Psoas muscle (tissue), 8 donors: ENCODE results near the gene PRIM2. TPM values are rescaled to one million over a fixed set of nuclear protein-coding genes. Genes with fewer than 3 reads are reported as not detected.
A peak's percentile ranks its signal among the peaks of the same experiment; 100 is the strongest.
"Not testable (repeated sequence)": the region's sequence is repeated elsewhere in the genome, so short reads cannot be mapped to it uniquely, and the experiment has no call there.

Source experiments
- ATAC-seq, 4 donors: fragments of 200-7000 bp; cut with Tn5 transposase; one replicate each; pipeline ENCODE4 v1.9.1; 2020; ENCODE audit warnings: moderate library complexity in 3 of 4, mild to moderate bottlenecking in 2 of 4
- DNase-seq, 2 donors: peaks; one replicate each; pipeline ENCODE4 v3.0.0-alpha.2; 2020
- H3K27ac ChIP-seq: fragments of 200-600 bp; one replicate; pipeline ENCODE4 v1.8.0; 2022
- H3K27me3 ChIP-seq, 3 donors: fragments of 200-600 bp in 1 of 3; one replicate each; pipeline versions ENCODE4 v1.6.1 to v1.8.0; 2013 to 2022; ENCODE audit warnings: low read length in 2 of 3, mild to moderate bottlenecking in 2 of 3, moderate library complexity in 1 of 3; ENCODE audit not compliant: insufficient read depth in 3 of 3
- H3K36me3 ChIP-seq, 2 donors: fragments of 200-600 bp in 1 of 2; one replicate each; pipeline versions ENCODE4 v1.6.1 to v1.8.0; 2013 to 2022; ENCODE audit warnings: low read depth in 1 of 2, mild to moderate bottlenecking in 1 of 2, moderate library complexity in 1 of 2; ENCODE audit not compliant: insufficient read depth in 1 of 2
- H3K4me1 ChIP-seq: fragments of 200-600 bp; one replicate; pipeline ENCODE4 v1.8.0; 2022
- H3K4me3 ChIP-seq: fragments of 200-600 bp; one replicate; pipeline ENCODE4 v1.8.0; 2022; ENCODE audit warnings: mild to moderate bottlenecking
- H3K9me3 ChIP-seq: fragments of 200-600 bp; one replicate; pipeline ENCODE4 v1.8.0; 2022
- WGBS, 3 donors: extraction: QIAGEN DNeasy Blood & Tissue Kit; methylation state at CpG; one replicate each; pipeline versions ENCODE4 v1.1.6 to v1.1.7; 2013; 5-methylcytosine and 5-hydroxymethylcytosine counted together
- intact Hi-C, 2 donors: fragments of 100-400 bp; cut with DNase I; formaldehyde crosslinking; loops; one replicate each; pipeline versions ENCODE4 v1.11.0 to v1.14.2; 2022
- polyA plus RNA-seq, 3 donors: library from polyadenylated mRNA; stranded (reverse); fragments of 200-250 nt; gene quantifications; one replicate each; pipeline ENCODE4 v1.2.3, GENCODE V29; 2013
- total RNA-seq, 4 donors: library from RNA; stranded (reverse); fragmentation: NEBNext Ultra II Directional in 2 of 4; extraction: Animal tissue kit (Norgen Biotek cat#: 25700) in 2 of 4; gene quantifications; one replicate each; pipeline versions ENCODE4 v1.2.1 to v1.2.4, GENCODE V29; 2021 to 2023
- TF ChIP-seq, protein P1 (sequence below): fragments of 200-600 bp; IDR thresholded peaks from one replicate; pipeline ENCODE4 v1.8.0; 2022; ENCODE audit warnings: antibody characterized with exemption
- donor health status: healthy with polysubstance abuse.
- donor health status: DM: no; HTN: no; CAD: no; lungs with moderate emphysema.
- donor health status: Bipolar disorder and iron deficiency.
- donor health status: healthy.
- donor health status: DM: yes; HTN: yes; CAD: no.
- donor health status: DM: no; HTN: no; CAD: no.
- donor health status: DM: no; HTN: no; CAD: no.
- donor health status: DM: yes; HTN: yes; CAD: no.

The PRIM2 gene
- total and polyA plus RNA-seq, 7 donors: 1.7 to 5.9 (median 2.5) TPM

GRCh38 chr6:57310095-57310816, 7.2 kb upstream of the PRIM2 start:
- DNase-seq, H3K4me3 ChIP-seq, H3K27me3 ChIP-seq, H3K27ac ChIP-seq, H3K36me3 ChIP-seq, H3K4me1 ChIP-seq, ATAC-seq, H3K9me3 ChIP-seq: not testable (repeated sequence)
- intact Hi-C loops: loop anchor here in 1 of 2 donors (10.0 kb wide), 3 partner anchors 135 to 265 kb away; partner anchors contain the start of genes BAG2, KIAA1586 and ZNF451
- WGBS, 3 donors: 90 to 95% (median 91%) methylated on average over 21 of the region's 21 CpGs

- Histone ChIP-seq H3K4me1 (no peaks in the 10 kb centered on the region), H3K4me3 (no peak overlapping the region), H3K36me3 (no peaks in the 10 kb centered on the region), H3K27ac (no peak overlapping the region), H3K9me3 (no peaks in the 10 kb centered on the region), H3K27me3 (no peaks in the 10 kb centered on the region)
- TF ChIP-seq, protein P1, sequence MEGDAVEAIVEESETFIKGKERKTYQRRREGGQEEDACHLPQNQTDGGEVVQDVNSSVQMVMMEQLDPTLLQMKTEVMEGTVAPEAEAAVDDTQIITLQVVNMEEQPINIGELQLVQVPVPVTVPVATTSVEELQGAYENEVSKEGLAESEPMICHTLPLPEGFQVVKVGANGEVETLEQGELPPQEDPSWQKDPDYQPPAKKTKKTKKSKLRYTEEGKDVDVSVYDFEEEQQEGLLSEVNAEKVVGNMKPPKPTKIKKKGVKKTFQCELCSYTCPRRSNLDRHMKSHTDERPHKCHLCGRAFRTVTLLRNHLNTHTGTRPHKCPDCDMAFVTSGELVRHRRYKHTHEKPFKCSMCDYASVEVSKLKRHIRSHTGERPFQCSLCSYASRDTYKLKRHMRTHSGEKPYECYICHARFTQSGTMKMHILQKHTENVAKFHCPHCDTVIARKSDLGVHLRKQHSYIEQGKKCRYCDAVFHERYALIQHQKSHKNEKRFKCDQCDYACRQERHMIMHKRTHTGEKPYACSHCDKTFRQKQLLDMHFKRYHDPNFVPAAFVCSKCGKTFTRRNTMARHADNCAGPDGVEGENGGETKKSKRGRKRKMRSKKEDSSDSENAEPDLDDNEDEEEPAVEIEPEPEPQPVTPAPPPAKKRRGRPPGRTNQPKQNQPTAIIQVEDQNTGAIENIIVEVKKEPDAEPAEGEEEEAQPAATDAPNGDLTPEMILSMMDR: no peak
- intact Hi-C loops: loop anchor here in 1 of 2 donors (10.0 kb wide), 3 partner anchors 136 to 266 kb away; partner anchors contain the start of genes BAG2, KIAA1586 and ZNF451
- DNase-seq (no peak), ATAC-seq (no peak)
- 94 to 96% (median 94%) methylated on average over 22 to 24 of the region's 24 CpGs for WGBS, 3 donors
Measured at GRCh38 chr6:57310817-57311157, 6.6 kb upstream of the PRIM2 start.

DNA sequence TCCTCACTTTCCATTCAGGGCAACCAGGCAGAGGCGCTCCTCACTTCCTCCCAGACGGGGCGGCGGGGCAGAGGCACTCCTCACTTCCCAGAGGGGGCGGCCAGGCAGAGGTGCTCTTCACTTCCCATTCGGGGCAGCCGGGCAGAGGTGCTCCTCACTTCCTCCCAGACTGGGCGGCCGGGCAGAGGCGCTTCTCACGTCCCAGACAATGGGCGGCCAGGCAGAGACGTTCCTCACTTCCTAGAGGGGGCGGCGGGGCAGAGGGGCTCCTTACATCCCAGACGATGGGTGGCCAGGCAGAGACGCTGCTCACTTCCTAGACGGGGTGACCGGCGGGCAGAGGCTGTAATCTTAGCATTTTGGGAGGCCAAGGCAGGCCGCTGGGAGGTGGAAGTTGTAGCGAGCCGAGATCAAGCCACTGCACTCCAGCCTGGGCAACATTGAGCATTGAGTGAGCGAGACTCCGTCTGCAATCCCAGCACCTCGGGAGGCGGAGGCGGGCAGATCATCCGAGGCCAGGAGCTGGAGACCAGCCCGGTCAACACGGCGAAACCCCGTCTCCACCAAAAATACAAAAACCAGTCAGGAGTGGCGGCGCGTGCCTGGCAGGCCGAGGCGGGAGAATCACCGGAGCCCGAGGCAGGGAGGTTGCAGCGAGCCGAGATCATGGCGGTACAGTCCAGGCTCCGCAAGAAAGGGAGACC, 6.0 kb upstream of the PRIM2 start:
- ATAC-seq, H3K27ac ChIP-seq, H3K36me3 ChIP-seq, DNase-seq, H3K9me3 ChIP-seq, H3K4me1 ChIP-seq, H3K27me3 ChIP-seq, H3K4me3 ChIP-seq: not testable (repeated sequence)
- WGBS, 3 donors: 94 to 97% (median 94%) methylated on average over 31 to 43 of the region's 44 CpGs
- intact Hi-C loops: loop anchor here in 1 of 2 donors (10.0 kb wide), 3 partner anchors 137 to 267 kb away; partner anchors contain the start of genes BAG2, KIAA1586 and ZNF451

GRCh38 chr6:57312004-57312345, 5.5 kb upstream of the PRIM2 start:
- no peaks in the 10 kb centered on the region for H3K4me1 ChIP-seq
- no peaks in the 10 kb centered on the region for H3K9me3 ChIP-seq
- TF ChIP-seq, protein P1: no peak
- DNase-seq: no peak
- ATAC-seq: no peak
- WGBS, 3 donors: 66 to 93% (median 90%) methylated on average over 2 to 3 of the region's 3 CpGs
- H3K27me3 ChIP-seq: no peaks in the 10 kb centered on the region
- H3K27ac ChIP-seq: no peak overlapping the region
- intact Hi-C loops: loop anchor here in 1 of 2 donors (10.0 kb wide), 3 partner anchors 137 to 267 kb away; partner anchors contain the start of genes BAG2, KIAA1586 and ZNF451
- H3K4me3 ChIP-seq: no peak overlapping the region
- no peaks in the 10 kb centered on the region for H3K36me3 ChIP-seq

GRCh38 chr6:57313009-57313408, 4.4 kb upstream of the PRIM2 start:
- ATAC-seq (no peak), DNase-seq (no peak)
- Histone ChIP-seq H3K4me1 (no peaks in the 10 kb centered on the region), H3K27me3 (no peaks in the 10 kb centered on the region), H3K9me3 (no peaks in the 10 kb centered on the region), H3K36me3 (no peaks in the 10 kb centered on the region), H3K27ac (peak overlapping the region; percentile 31), H3K4me3 (no peak overlapping the region)
- intact Hi-C loops: loop anchor here in 1 of 2 donors (10.0 kb wide), 3 partner anchors 138 to 268 kb away; partner anchors contain the start of genes BAG2, KIAA1586 and ZNF451
- TF ChIP-seq, protein P1: no peak
